ENCODE results near the gene FLYWCH2.
A peak's percentile ranks its signal among the peaks of the same experiment; 100 is the strongest.

FLYWCH2 gene

GRCh38 chr16:2911638-2912329, 28.8 kb downstream of the FLYWCH2 start, which contains the start of gene FLYWCH1:
TSS of gene FLYWCH1 (plus strand) at chr16:2911931. CDS start at chr16:2929686, 17,755 bp downstream.
- Histone ChIP-seq H3K9me3 (ENCODE audit: severe bottlenecking) (no peaks in the 10 kb centered on the region), H3K27me3 (ENCODE audit: insufficient read depth, low read depth, severe bottlenecking) (no peaks in the 10 kb centered on the region), H3K27ac (peak within 1 kb of the TSS; percentile 51), H3K36me3 (peaks cover 7% of the 10 kb centered on the region), H3K4me3 (ENCODE audit: low read depth, low read length) (peak within 1 kb of the TSS; percentile 87)
- DNase-seq: peak; percentile 98
- no peak for TF ChIP-seq CTCF (IDR thresholded peaks at IDR 0.05; ENCODE audit: low read depth, low read length)

- H3K27ac ChIP-seq: no peak overlapping the region
- no peaks in the 10 kb centered on the region for H3K27me3 ChIP-seq (ENCODE audit: insufficient read depth, low read depth, severe bottlenecking)
- peaks cover 7% of the 10 kb centered on the region for H3K36me3 ChIP-seq
- no peak for DNase-seq
- no peak for TF ChIP-seq CTCF (IDR thresholded peaks at IDR 0.05; ENCODE audit: low read depth, low read length)
- no peaks in the 10 kb centered on the region for H3K9me3 ChIP-seq (ENCODE audit: severe bottlenecking)
- peak overlapping the region; percentile 87 for H3K4me3 ChIP-seq (ENCODE audit: low read depth, low read length)
These were observed 29.6 kb downstream of the FLYWCH2 start for GRCh38 chr16:2912330-2913199.

GRCh38 chr16:2913603-2914002, 30.6 kb downstream of the FLYWCH2 start:
- no peak for TF ChIP-seq CTCF (IDR thresholded peaks at IDR 0.05; ENCODE audit: low read depth, low read length)
- no peak overlapping the region for H3K4me3 ChIP-seq (ENCODE audit: low read depth, low read length)
- no peak for DNase-seq

GRCh38 chr16:2914233-2914632, 31.2 kb downstream of the FLYWCH2 start:
- Histone ChIP-seq H3K27ac (no peak overlapping the region), H3K36me3 (peaks cover 10% of the 10 kb centered on the region), H3K9me3 (ENCODE audit: severe bottlenecking) (no peaks in the 10 kb centered on the region), H3K4me3 (ENCODE audit: low read depth, low read length) (no peak overlapping the region), H3K27me3 (ENCODE audit: insufficient read depth, low read depth, severe bottlenecking) (no peaks in the 10 kb centered on the region)
- no peak for DNase-seq
- peak; percentile 29 for TF ChIP-seq CTCF (IDR thresholded peaks at IDR 0.05; ENCODE audit: low read depth, low read length)

More at GRCh38 chr16:2913603-2914002, 30.6 kb downstream of the FLYWCH2 start:
- Histone ChIP-seq H3K9me3 (ENCODE audit: severe bottlenecking) (no peaks in the 10 kb centered on the region), H3K27ac (no peak overlapping the region), H3K27me3 (ENCODE audit: insufficient read depth, low read depth, severe bottlenecking) (no peaks in the 10 kb centered on the region), H3K36me3 (peaks cover 9% of the 10 kb centered on the region)

- no peak for DNase-seq
- Histone ChIP-seq H3K9me3 (ENCODE audit: severe bottlenecking) (no peaks in the 10 kb centered on the region), H3K27ac (peak overlapping the region; percentile 30), H3K36me3 (peaks cover 13% of the 10 kb centered on the region), H3K4me3 (ENCODE audit: low read depth, low read length) (no peak overlapping the region), H3K27me3 (ENCODE audit: insufficient read depth, low read depth, severe bottlenecking) (no peaks in the 10 kb centered on the region)
- no peak for TF ChIP-seq CTCF (IDR thresholded peaks at IDR 0.05; ENCODE audit: low read depth, low read length)
These were observed 32.3 kb downstream of the FLYWCH2 start for GRCh38 chr16:2915196-2915929.

Data from WERI-Rb-1 (cell line).